Mesendoderm (in vitro differentiated cells): Measurements from ENCODE around the gene CMTR1.

Experiments
- DNase-seq: peaks from one replicate; pipeline ENCODE4 v3.0.0; 2013
- H2AK5ac ChIP-seq: 2 replicates; pipeline ENCODE4 v1.6.1; 2013; ENCODE audit warnings: low read length, inconsistent platforms
- H2BK120ac ChIP-seq: 2 replicates; pipeline ENCODE4 v1.6.1; 2013; ENCODE audit warnings: low read depth, mild to moderate bottlenecking, low read length, moderate library complexity, mixed read lengths
- H2BK15ac ChIP-seq: replicated peaks from 2 replicates; pipeline ENCODE4 v1.6.1; 2013; ENCODE audit warnings: low read depth, mild to moderate bottlenecking, moderate library complexity
- H2BK5ac ChIP-seq: 2 replicates; pipeline ENCODE4 v1.6.1; 2013; ENCODE audit warnings: low read length, inconsistent platforms
- H3K18ac ChIP-seq: 2 replicates; pipeline ENCODE4 v1.6.1; 2013; ENCODE audit warnings: mild to moderate bottlenecking, low read length, mixed read lengths
- H3K23ac ChIP-seq: one replicate; pipeline ENCODE4 v1.6.1; 2013; ENCODE audit warnings: low read length
- H3K27ac ChIP-seq: 2 replicates; pipeline ENCODE4 v1.5.1; 2013; ENCODE audit warnings: low read depth, mild to moderate bottlenecking, inconsistent platforms, low read length, moderate library complexity
- H3K27me3 ChIP-seq: 2 replicates; pipeline ENCODE4 v1.6.1; 2013; ENCODE audit warnings: low read length, control low read depth, mild to moderate bottlenecking, inconsistent platforms; ENCODE audit not compliant: insufficient read depth, poor library complexity
- H3K36me3 ChIP-seq: 2 replicates; pipeline ENCODE4 v1.6.1; 2013; ENCODE audit warnings: low read length, inconsistent platforms; ENCODE audit not compliant: control insufficient read depth, insufficient read depth
- H3K4ac ChIP-seq: one replicate; pipeline ENCODE4 v1.6.1; 2013; ENCODE audit warnings: low read depth, mild to moderate bottlenecking, low read length, moderate library complexity
- H3K4me1 ChIP-seq: 2 replicates; pipeline ENCODE4 v1.6.1; 2013; ENCODE audit warnings: low read depth, low read length, inconsistent platforms; ENCODE audit not compliant: control insufficient read depth
- H3K4me2 ChIP-seq: 2 replicates; pipeline ENCODE4 v1.6.1; 2013; ENCODE audit warnings: low read length
- H3K4me3 ChIP-seq: 2 replicates; pipeline ENCODE4 v1.5.1; 2013; ENCODE audit warnings: mild to moderate bottlenecking, low read length
- H3K56ac ChIP-seq: one replicate; pipeline ENCODE4 v1.6.1; 2013; ENCODE audit warnings: low read length
- H3K79me1 ChIP-seq: 2 replicates; pipeline ENCODE4 v1.6.1; 2013; ENCODE audit warnings: low read length, inconsistent platforms
- H3K79me2 ChIP-seq: 2 replicates; pipeline ENCODE4 v1.6.1; 2013; ENCODE audit warnings: mild to moderate bottlenecking, low read length; ENCODE audit not compliant: control insufficient read depth, insufficient read depth
- H3K9ac ChIP-seq: 2 replicates; pipeline ENCODE4 v1.6.1; 2013; ENCODE audit warnings: low read length, inconsistent platforms
- H4K5ac ChIP-seq: one replicate; pipeline ENCODE4 v1.6.1; 2013; ENCODE audit warnings: low read length
- H4K8ac ChIP-seq: one replicate; pipeline ENCODE4 v1.6.1; 2013; ENCODE audit warnings: low read depth, mild to moderate bottlenecking, control low read depth, low read length, moderate library complexity
- WGBS: extraction: QIAGEN DNeasy Blood & Tissue Kit; methylation state at CpG from one replicate; pipeline ENCODE4 v1.1.7; 2013; ENCODE audit warnings: low lambda C conversion rate, missing lambda C conversion rate; ENCODE audit not compliant: insufficient coverage; ENCODE audit errors: extremely low coverage; 5-methylcytosine and 5-hydroxymethylcytosine counted together

Gene CMTR1

GRCh38 chr6:37483252-37483901 is 50.4 kb downstream of the CMTR1 start:
- Histone ChIP-seq H3K36me3 (peaks cover 7% of the 10 kb centered on the region), H2AK5ac (no peak overlapping the region), H2BK15ac (no peak overlapping the region), H3K79me2 (no peaks in the 10 kb centered on the region), H3K4ac (no peak overlapping the region), H3K27ac (no peak overlapping the region), H3K4me1 (no peaks in the 10 kb centered on the region), H3K56ac (no peak overlapping the region), H4K5ac (no peak overlapping the region), H3K9ac (no peak overlapping the region), H3K18ac (no peak overlapping the region), H2BK120ac (no peak overlapping the region), H3K23ac (no peak overlapping the region), H4K8ac (no peak overlapping the region), H3K4me3 (no peak overlapping the region), H3K27me3 (no peaks in the 10 kb centered on the region), H2BK5ac (no peak overlapping the region), H3K79me1 (no peaks in the 10 kb centered on the region), H3K4me2 (no peak overlapping the region)
- DNase-seq = no peak
- no CpG with 5 or more reads among the region's 11 CpGs for WGBS

- Histone ChIP-seq H2AK5ac (no peak overlapping the region), H4K5ac (no peak overlapping the region), H2BK5ac (no peak overlapping the region), H3K27ac (no peak overlapping the region), H3K4ac (no peak overlapping the region), H4K8ac (no peak overlapping the region), H3K79me2 (no peaks in the 10 kb centered on the region), H3K56ac (no peak overlapping the region), H3K4me3 (no peak overlapping the region), H2BK120ac (no peak overlapping the region), H3K79me1 (no peaks in the 10 kb centered on the region), H3K36me3 (peaks cover 4% of the 10 kb centered on the region), H3K23ac (no peak overlapping the region), H3K18ac (no peak overlapping the region), H3K9ac (no peak overlapping the region), H3K27me3 (no peaks in the 10 kb centered on the region), H3K4me1 (no peaks in the 10 kb centered on the region), H3K4me2 (no peak overlapping the region), H2BK15ac (no peak overlapping the region)
- peak; percentile 48 for DNase-seq
- no CpG with 5 or more reads among the region's 20 CpGs for WGBS
Observed at GRCh38 chr6:37483917-37484785, 51.1 kb downstream of the CMTR1 start.

- no peak overlapping the region for H2BK15ac ChIP-seq
- no peaks in the 10 kb centered on the region for H3K79me2 ChIP-seq
- no peak overlapping the region for H2AK5ac ChIP-seq
- no peak overlapping the region for H3K4me2 ChIP-seq
- no peak overlapping the region for H4K5ac ChIP-seq
- no peak overlapping the region for H2BK5ac ChIP-seq
- no peak overlapping the region for H2BK120ac ChIP-seq
- H3K79me1 ChIP-seq = no peaks in the 10 kb centered on the region
- H4K8ac ChIP-seq = no peak overlapping the region
- H3K4me3 ChIP-seq = no peak overlapping the region
- H3K18ac ChIP-seq = no peak overlapping the region
- H3K4me1 ChIP-seq = no peaks in the 10 kb centered on the region
- WGBS = no CpG with 5 or more reads among the region's 7 CpGs
- no peak overlapping the region for H3K56ac ChIP-seq
- H3K23ac ChIP-seq = no peak overlapping the region
- DNase-seq = no peak
- no peaks in the 10 kb centered on the region for H3K27me3 ChIP-seq
- H3K27ac ChIP-seq = no peak overlapping the region
- no peak overlapping the region for H3K4ac ChIP-seq
- H3K9ac ChIP-seq = no peak overlapping the region
- peaks cover 1% of the 10 kb centered on the region for H3K36me3 ChIP-seq
Observed at GRCh38 chr6:37484786-37485170, 51.8 kb downstream of the CMTR1 start.

- H3K4me1 ChIP-seq = no peaks in the 10 kb centered on the region
- no peak overlapping the region for H3K23ac ChIP-seq
- H3K27ac ChIP-seq = no peak overlapping the region
- no peak overlapping the region for H2BK5ac ChIP-seq
- no peaks in the 10 kb centered on the region for H3K27me3 ChIP-seq
- no peak overlapping the region for H3K4me3 ChIP-seq
- H3K18ac ChIP-seq = no peak overlapping the region
- H2BK15ac ChIP-seq = no peak overlapping the region
- H4K5ac ChIP-seq = no peak overlapping the region
- WGBS = no CpG with 5 or more reads among the region's 10 CpGs
- H3K9ac ChIP-seq = no peak overlapping the region
- H3K4ac ChIP-seq = no peak overlapping the region
- H3K56ac ChIP-seq = no peak overlapping the region
- no peak overlapping the region for H2AK5ac ChIP-seq
- peaks cover 1% of the 10 kb centered on the region for H3K36me3 ChIP-seq
- H2BK120ac ChIP-seq = no peak overlapping the region
- H3K79me2 ChIP-seq = no peaks in the 10 kb centered on the region
- H3K4me2 ChIP-seq = no peak overlapping the region
- no peak overlapping the region for H4K8ac ChIP-seq
- H3K79me1 ChIP-seq = no peaks in the 10 kb centered on the region
- peak; percentile 50 for DNase-seq
Observed at GRCh38 chr6:37485291-37485702, 52.3 kb downstream of the CMTR1 start.

- H3K36me3 ChIP-seq = peaks cover 1% of the 10 kb centered on the region
- no peak overlapping the region for H2BK120ac ChIP-seq
- H3K79me1 ChIP-seq = no peaks in the 10 kb centered on the region
- no peak overlapping the region for H2BK15ac ChIP-seq
- no peak overlapping the region for H3K56ac ChIP-seq
- H3K9ac ChIP-seq = no peak overlapping the region
- no peak overlapping the region for H3K4me3 ChIP-seq
- H3K4me2 ChIP-seq = no peak overlapping the region
- no peak overlapping the region for H3K4ac ChIP-seq
- H3K27ac ChIP-seq = no peak overlapping the region
- no peak overlapping the region for H3K23ac ChIP-seq
- no peaks in the 10 kb centered on the region for H3K79me2 ChIP-seq
- DNase-seq = no peak
- H2AK5ac ChIP-seq = no peak overlapping the region
- H4K8ac ChIP-seq = no peak overlapping the region
- H2BK5ac ChIP-seq = no peak overlapping the region
- no peaks in the 10 kb centered on the region for H3K27me3 ChIP-seq
- WGBS = no CpG with 5 or more reads among the region's 8 CpGs
- no peak overlapping the region for H4K5ac ChIP-seq
- no peaks in the 10 kb centered on the region for H3K4me1 ChIP-seq
- no peak overlapping the region for H3K18ac ChIP-seq
Observed at GRCh38 chr6:37486121-37486839, 53.3 kb downstream of the CMTR1 start.
